Breast epithelium (tissue), 4 donors: ENCODE results near the gene FOXD2. TPM values are rescaled to one million over a fixed set of nuclear protein-coding genes. Genes with fewer than 3 reads are reported as not detected.

Experiments
- DNase-seq, 2 donors: peaks; one replicate each; pipeline ENCODE4 v3.0.0-alpha.2; 2019; ENCODE audit warnings: low spot score in 2 of 2
- H3K27ac ChIP-seq, 2 donors: fragments of 200-600 bp; sonication (generic) in 1 of 2; one replicate each; pipeline ENCODE4 v1.5.1; 2016 to 2019; ENCODE audit warnings: mild to moderate bottlenecking in 1 of 2
- H3K27me3 ChIP-seq, 2 donors: fragments of 200-600 bp; sonication (generic) in 1 of 2; one replicate each; pipeline versions ENCODE4 v1.5.1 to v1.6.0; 2017 to 2019; ENCODE audit warnings: control low read depth in 1 of 2, mild to moderate bottlenecking in 1 of 2
- H3K36me3 ChIP-seq: fragments of 200-600 bp; one replicate; pipeline ENCODE4 v1.5.1; 2019
- H3K4me1 ChIP-seq, 2 donors: fragments of 200-600 bp; sonication (generic); one replicate each; pipeline ENCODE4 v1.5.1; 2016 to 2019; ENCODE audit warnings: control low read depth in 1 of 2
- H3K4me3 ChIP-seq, 3 donors: fragments of 200-600 bp; sonication (generic); 1 replicate in 2 of 3; 2 replicates in 1 of 3; pipeline ENCODE4 v1.5.1; 2016 to 2019; ENCODE audit warnings: mild to moderate bottlenecking in 3 of 3, moderate library complexity in 2 of 3
- H3K9me3 ChIP-seq, 2 donors: fragments of 200-600 bp; sonication (generic) in 1 of 2; one replicate each; pipeline ENCODE4 v1.5.1; 2016 to 2019; ENCODE audit warnings: control low read depth in 1 of 2
- POLR2A ChIP-seq: fragments of 450-650 bp; IDR thresholded peaks from one replicate; pipeline ENCODE4 v1.6.1; 2016; ENCODE audit warnings: antibody characterized with exemption, mild to moderate bottlenecking, moderate library complexity
- POLR2AphosphoS5 ChIP-seq, 3 donors: sonication (generic); formaldehyde crosslinking; IDR thresholded peaks; one replicate each; pipeline ENCODE4 v1.6.1; 2017; ENCODE audit warnings: antibody characterized with exemption in 3 of 3
- intact Hi-C: fragments of 100-400 bp; cut with DNase I; formaldehyde crosslinking; loops from one replicate; pipeline ENCODE4 v1.15.1; 2023; ENCODE audit warnings: low total_unique reads
- total RNA-seq, 3 donors: library from RNA; depleted of rRNA; stranded (reverse); fragments of >200 nt; gene quantifications; one replicate each; pipeline ENCODE4 v1.1.0, GENCODE V29; 2016
- TF ChIP-seq, protein P1 (sequence below), 3 donors: fragments of 450-650 bp; IDR thresholded peaks; one replicate each; pipeline ENCODE4 v1.5.1; 2016 to 2017; ENCODE audit warnings: antibody characterized with exemption in 3 of 3, mild to moderate bottlenecking in 3 of 3, moderate library complexity in 3 of 3

Gene FOXD2
- total RNA-seq, 3 donors from 2014 or later, result 0.32 to 0.33 TPM; not detected in 1

DNA sequence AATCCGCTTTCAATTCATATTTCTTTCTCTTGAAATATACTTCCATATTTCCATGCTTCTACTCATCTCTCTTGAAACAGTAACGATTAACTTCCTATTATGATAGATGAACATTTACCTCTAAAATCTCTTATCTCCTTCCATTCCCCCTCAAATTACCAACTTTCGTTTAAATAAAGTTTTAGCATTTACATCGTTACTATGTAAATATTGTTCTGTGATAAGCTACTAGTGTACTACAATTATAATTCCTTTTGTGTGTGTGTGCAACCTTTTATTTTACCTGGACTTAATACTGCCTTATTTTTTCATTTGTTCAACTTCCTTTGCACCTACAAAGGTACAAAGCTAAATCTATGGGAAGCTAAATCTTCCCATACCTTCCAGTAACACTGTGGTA is 17.3 kb upstream of the FOXD2 start:
- no peak for DNase-seq
- no peak for TF ChIP-seq POLR2A
- TF ChIP-seq, protein P1, sequence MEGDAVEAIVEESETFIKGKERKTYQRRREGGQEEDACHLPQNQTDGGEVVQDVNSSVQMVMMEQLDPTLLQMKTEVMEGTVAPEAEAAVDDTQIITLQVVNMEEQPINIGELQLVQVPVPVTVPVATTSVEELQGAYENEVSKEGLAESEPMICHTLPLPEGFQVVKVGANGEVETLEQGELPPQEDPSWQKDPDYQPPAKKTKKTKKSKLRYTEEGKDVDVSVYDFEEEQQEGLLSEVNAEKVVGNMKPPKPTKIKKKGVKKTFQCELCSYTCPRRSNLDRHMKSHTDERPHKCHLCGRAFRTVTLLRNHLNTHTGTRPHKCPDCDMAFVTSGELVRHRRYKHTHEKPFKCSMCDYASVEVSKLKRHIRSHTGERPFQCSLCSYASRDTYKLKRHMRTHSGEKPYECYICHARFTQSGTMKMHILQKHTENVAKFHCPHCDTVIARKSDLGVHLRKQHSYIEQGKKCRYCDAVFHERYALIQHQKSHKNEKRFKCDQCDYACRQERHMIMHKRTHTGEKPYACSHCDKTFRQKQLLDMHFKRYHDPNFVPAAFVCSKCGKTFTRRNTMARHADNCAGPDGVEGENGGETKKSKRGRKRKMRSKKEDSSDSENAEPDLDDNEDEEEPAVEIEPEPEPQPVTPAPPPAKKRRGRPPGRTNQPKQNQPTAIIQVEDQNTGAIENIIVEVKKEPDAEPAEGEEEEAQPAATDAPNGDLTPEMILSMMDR (IDR thresholded peaks at IDR 0.05), result no peak
- no peak for TF ChIP-seq POLR2AphosphoS5 (IDR thresholded peaks at IDR 0.05)
- Histone ChIP-seq H3K4me3 (no peak overlapping the region), H3K4me1 (no peaks in the 10 kb centered on the region), H3K36me3 (no peaks in the 10 kb centered on the region), H3K27ac (no peak overlapping the region), H3K27me3 (peaks cover 2 to 23% of the 10 kb centered on the region in 2 donors), H3K9me3 (no peaks in the 10 kb centered on the region)
- intact Hi-C loops, result no loop called here

DNA sequence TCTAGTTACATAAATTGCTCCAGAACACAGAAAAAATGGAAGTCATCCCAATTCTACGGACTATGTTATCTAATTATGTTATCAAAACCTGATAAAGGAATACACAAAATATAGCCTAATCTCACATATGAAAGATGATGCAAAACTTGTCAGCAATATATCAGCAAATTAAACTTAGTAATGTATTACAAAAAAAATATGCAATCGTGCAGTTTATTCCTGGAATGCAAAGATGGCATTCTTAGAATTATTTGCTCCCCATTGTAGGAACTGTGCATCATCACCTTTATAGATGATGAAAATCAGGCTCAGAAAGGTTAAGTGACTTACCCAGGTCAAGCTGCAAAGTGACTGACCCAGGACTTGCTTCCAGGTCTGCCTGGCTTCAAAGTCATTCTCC is 14.0 kb upstream of the FOXD2 start:
- no peak for TF ChIP-seq POLR2A
- TF ChIP-seq POLR2AphosphoS5 (IDR thresholded peaks at IDR 0.05), result no peak
- TF ChIP-seq, protein P1 (IDR thresholded peaks at IDR 0.05), result no peak
- Histone ChIP-seq H3K27me3 (no peaks in the 10 kb centered on the region), H3K4me1 (no peaks in the 10 kb centered on the region), H3K36me3 (no peaks in the 10 kb centered on the region), H3K9me3 (no peaks in the 10 kb centered on the region), H3K4me3 (no peak overlapping the region), H3K27ac (no peak overlapping the region)
- intact Hi-C loops, result no loop called here
- DNase-seq, result no peak

DNA sequence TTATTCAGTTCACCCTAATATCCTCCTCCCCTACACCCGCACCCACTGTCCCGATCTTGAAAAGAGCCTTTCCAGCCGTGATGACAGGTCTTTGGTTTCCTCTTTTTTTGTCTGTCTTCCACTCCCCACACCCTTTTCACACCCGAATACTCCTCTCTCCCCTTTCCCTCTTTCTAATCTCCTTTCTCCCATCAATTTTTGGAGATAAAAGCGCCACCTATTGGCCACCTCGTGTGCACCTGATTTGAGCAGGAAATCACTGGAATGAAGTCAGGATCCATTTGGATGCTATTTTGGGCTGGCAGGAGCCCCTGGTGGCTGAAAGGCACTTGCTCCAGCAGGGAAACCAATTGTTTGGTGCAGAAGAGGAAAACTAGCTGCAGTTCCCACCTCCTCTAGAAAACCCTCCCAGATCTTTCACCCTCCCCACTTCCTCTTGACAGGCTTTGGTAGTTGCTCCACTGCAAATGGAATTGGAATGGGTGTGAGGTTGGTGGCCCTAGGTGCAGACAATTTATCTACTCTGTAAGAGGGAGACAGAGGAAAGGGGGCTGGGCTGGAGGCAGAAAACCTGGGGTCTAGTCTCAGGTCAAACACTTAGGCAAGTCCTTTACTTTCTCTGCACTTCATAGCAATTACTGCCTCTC is 13.4 kb upstream of the FOXD2 start:
- Histone ChIP-seq H3K27me3 (no peaks in the 10 kb centered on the region), H3K4me1 (no peaks in the 10 kb centered on the region), H3K27ac (no peak overlapping the region), H3K4me3 (no peak overlapping the region), H3K9me3 (no peaks in the 10 kb centered on the region), H3K36me3 (no peaks in the 10 kb centered on the region)
- intact Hi-C loops, result no loop called here
- no peak for DNase-seq
- TF ChIP-seq, protein P1 (IDR thresholded peaks at IDR 0.05), result peak in 2 of 3 donors; percentile 55 to 59
- TF ChIP-seq POLR2A, result no peak

DNA sequence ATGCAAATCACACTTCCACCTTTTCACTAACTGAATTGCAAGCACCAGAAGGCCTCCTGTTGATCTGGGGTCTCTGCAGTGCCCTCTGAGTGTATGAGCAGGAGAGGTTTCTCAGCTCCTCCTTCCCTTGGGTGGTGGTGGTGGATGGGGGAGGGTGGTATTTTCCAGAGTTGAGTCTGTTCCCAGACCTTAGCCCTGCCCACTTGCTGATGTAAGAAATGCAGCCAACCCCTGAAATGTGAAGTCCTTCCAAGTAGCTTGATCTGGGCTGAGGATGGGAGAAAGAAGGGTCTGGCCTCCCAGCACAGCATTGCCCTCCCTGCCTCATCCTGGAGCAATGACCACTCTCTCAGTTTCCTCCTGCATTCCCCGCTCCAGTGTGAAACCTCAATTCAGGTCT is 6.3 kb upstream of the FOXD2 start:
- TF ChIP-seq POLR2A (no peak), POLR2AphosphoS5 (IDR thresholded peaks at IDR 0.05) (no peak)
- TF ChIP-seq, protein P1 (IDR thresholded peaks at IDR 0.05), result no peak
- intact Hi-C loops, result no loop called here
- no peak overlapping the region for H3K27ac ChIP-seq
- H3K9me3 ChIP-seq, result no peaks in the 10 kb centered on the region
- peaks cover 0 to 49% of the 10 kb centered on the region in 2 donors for H3K27me3 ChIP-seq
- peaks cover 6 to 16% of the 10 kb centered on the region in 2 donors for H3K4me1 ChIP-seq
- no peaks in the 10 kb centered on the region for H3K36me3 ChIP-seq
- no peak for DNase-seq
- no peak overlapping the region for H3K4me3 ChIP-seq

DNA sequence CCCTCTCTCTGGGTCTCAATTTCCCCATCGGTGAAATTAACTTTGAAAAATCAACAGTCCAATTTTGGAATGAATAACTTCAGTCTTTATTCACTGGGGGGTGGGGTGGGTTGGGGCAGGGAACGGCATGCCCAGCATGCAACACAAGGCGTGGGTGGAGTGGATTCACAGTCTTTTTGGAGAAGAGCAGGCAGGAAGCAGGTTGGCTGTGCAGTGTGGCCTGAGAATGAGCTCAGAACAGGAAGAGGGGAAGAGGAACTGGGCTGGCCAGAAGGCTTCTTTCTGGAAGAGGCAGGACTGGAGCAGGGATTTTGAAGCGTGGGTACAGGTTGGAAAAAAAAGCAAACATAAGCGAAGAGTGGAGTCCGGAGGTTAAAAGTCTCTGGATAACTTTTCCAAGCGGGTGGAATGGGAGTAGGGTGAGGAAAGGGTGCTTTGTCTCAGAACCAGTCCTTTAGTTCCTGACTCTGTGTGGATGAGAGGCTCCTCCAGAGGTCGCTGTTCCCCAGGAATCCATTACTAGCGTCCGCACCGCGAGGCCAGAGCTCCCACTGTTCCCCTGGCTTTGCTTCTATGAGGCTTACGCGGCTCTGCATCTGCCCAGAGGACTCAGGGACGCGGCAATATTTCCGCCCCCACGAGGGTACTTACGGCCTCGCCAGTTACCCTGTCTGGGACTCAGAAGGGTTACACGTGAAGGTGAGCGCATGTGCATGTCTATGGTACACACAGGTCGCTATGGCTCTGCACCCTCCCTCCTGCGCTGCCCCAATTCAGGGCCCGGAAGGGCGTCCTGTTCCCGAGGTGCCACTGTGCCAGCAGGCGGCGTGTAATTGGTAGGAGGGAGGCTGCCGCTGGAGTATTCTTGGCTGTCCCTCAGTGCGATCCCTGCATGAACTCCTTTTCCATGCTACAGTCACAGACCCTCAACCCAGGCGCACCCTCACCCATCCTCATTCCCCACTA is 5.5 kb upstream of the FOXD2 start:
- Histone ChIP-seq H3K9me3 (no peaks in the 10 kb centered on the region), H3K27me3 (peaks cover 0 to 53% of the 10 kb centered on the region in 2 donors), H3K4me3 (peak overlapping the region in 2 of 3 donors; percentile 7 to 51), H3K4me1 (peaks cover 6 to 16% of the 10 kb centered on the region in 2 donors), H3K27ac (no peak overlapping the region), H3K36me3 (no peaks in the 10 kb centered on the region)
- peak; percentile 66 to 80 for DNase-seq
- intact Hi-C loops, result no loop called here
- TF ChIP-seq, protein P1 (IDR thresholded peaks at IDR 0.05), result peak in 2 of 3 donors; percentile 69 to 74
- no peak for TF ChIP-seq POLR2A
